Measurements from ENCODE around the gene PPT2.

The PPT2 gene

GRCh38 chr6:32198345-32198696 is 44.4 kb downstream of the PPT2 start:
- H3K27me3 ChIP-seq (replicated peaks; ENCODE audit: control insufficient read depth, insufficient read depth, low read length), result no peaks in the 10 kb centered on the region
- no peak for TF ChIP-seq CTCF (IDR thresholded peaks at IDR 0.05; ENCODE audit: insufficient read depth, low read length, poor library complexity, severe bottlenecking)
- no peak overlapping the region for H3K4me3 ChIP-seq (replicated peaks; ENCODE audit: low read depth, low read length)
- no peak for DNase-seq (ENCODE audit: extremely low read depth, insufficient read length)
- no peaks in the 10 kb centered on the region for H3K36me3 ChIP-seq (ENCODE audit: control insufficient read depth, insufficient read depth, low read length)

- Histone ChIP-seq H3K4me3 (replicated peaks; ENCODE audit: low read depth, low read length) (no peak overlapping the region), H3K27me3 (replicated peaks; ENCODE audit: control insufficient read depth, insufficient read depth, low read length) (no peaks in the 10 kb centered on the region), H3K36me3 (ENCODE audit: control insufficient read depth, insufficient read depth, low read length) (no peaks in the 10 kb centered on the region)
- DNase-seq (ENCODE audit: extremely low read depth, insufficient read length), result no peak
- no peak for TF ChIP-seq CTCF (IDR thresholded peaks at IDR 0.05; ENCODE audit: insufficient read depth, low read length, poor library complexity, severe bottlenecking)
These were observed 44.9 kb downstream of the PPT2 start for GRCh38 chr6:32198866-32199265.

GRCh38 chr6:32200711-32201475 is 47.0 kb downstream of the PPT2 start:
- DNase-seq (ENCODE audit: extremely low read depth, insufficient read length), result no peak
- Histone ChIP-seq H3K27me3 (replicated peaks; ENCODE audit: control insufficient read depth, insufficient read depth, low read length) (no peaks in the 10 kb centered on the region; the same call in 1 of the 2 replicates), H3K4me3 (replicated peaks; ENCODE audit: low read depth, low read length) (no peak overlapping the region), H3K36me3 (ENCODE audit: control insufficient read depth, insufficient read depth, low read length) (no peaks in the 10 kb centered on the region)
- TF ChIP-seq CTCF (IDR thresholded peaks at IDR 0.05; ENCODE audit: insufficient read depth, low read length, poor library complexity, severe bottlenecking), result no peak

- TF ChIP-seq CTCF (IDR thresholded peaks at IDR 0.05; ENCODE audit: insufficient read depth, low read length, poor library complexity, severe bottlenecking), result no peak
- H3K4me3 ChIP-seq (replicated peaks; ENCODE audit: low read depth, low read length), result no peak overlapping the region
- H3K27me3 ChIP-seq (replicated peaks; ENCODE audit: control insufficient read depth, insufficient read depth, low read length), result no peaks in the 10 kb centered on the region; the same call in 1 of the 2 replicates
- no peaks in the 10 kb centered on the region for H3K36me3 ChIP-seq (ENCODE audit: control insufficient read depth, insufficient read depth, low read length)
- DNase-seq (ENCODE audit: extremely low read depth, insufficient read length), result no peak
These were observed 48.2 kb downstream of the PPT2 start for GRCh38 chr6:32202186-32202585.

GRCh38 chr6:32203426-32204267 is 49.7 kb downstream of the PPT2 start:
- no peak for TF ChIP-seq CTCF (IDR thresholded peaks at IDR 0.05; ENCODE audit: insufficient read depth, low read length, poor library complexity, severe bottlenecking)
- DNase-seq (ENCODE audit: extremely low read depth, insufficient read length), result no peak
- no peaks in the 10 kb centered on the region; the same call in 1 of the 2 replicates for H3K27me3 ChIP-seq (replicated peaks; ENCODE audit: control insufficient read depth, insufficient read depth, low read length)
- H3K36me3 ChIP-seq (ENCODE audit: control insufficient read depth, insufficient read depth, low read length), result no peaks in the 10 kb centered on the region
- no peak overlapping the region for H3K4me3 ChIP-seq (replicated peaks; ENCODE audit: low read depth, low read length)
